Neuron (in vitro differentiated cells): ENCODE measurements around the gene ACLY.
"Not testable (repeated sequence)": the region's sequence is repeated elsewhere in the genome, so short reads cannot be mapped to it uniquely, and the experiment has no call there.

ENCODE experiments used
- H2AFZ ChIP-seq: one replicate; pipeline ENCODE4 v1.6.1; 2013; ENCODE audit warnings: low read depth, mild to moderate bottlenecking, inconsistent platforms, low read length, moderate library complexity
- H3K27me3 ChIP-seq: one replicate; pipeline ENCODE4 v1.6.1; 2013; ENCODE audit warnings: low read length; ENCODE audit not compliant: insufficient read depth
- H3K36me3 ChIP-seq: one replicate; pipeline ENCODE4 v1.6.1; 2013; ENCODE audit warnings: low read length; ENCODE audit not compliant: insufficient read depth
- H3K4me1 ChIP-seq: one replicate; pipeline ENCODE4 v1.6.1; 2013; ENCODE audit warnings: low read length; ENCODE audit not compliant: insufficient read depth
- H3K4me3 ChIP-seq: 2 replicates; pipeline ENCODE4 v1.5.1; 2013; ENCODE audit warnings: mild to moderate bottlenecking, low read length, moderate library complexity
- H3K9me3 ChIP-seq: one replicate; pipeline ENCODE4 v1.6.1; 2013; ENCODE audit warnings: low read length

Gene ACLY

GRCh38 chr17:41870097-41870496, 48.7 kb downstream of the ACLY start:
- Histone ChIP-seq H3K36me3 (peaks cover 70% of the 10 kb centered on the region), H3K4me3 (no peak overlapping the region), H2AFZ (no peak overlapping the region), H3K27me3 (no peaks in the 10 kb centered on the region), H3K4me1 (peaks cover 2% of the 10 kb centered on the region), H3K9me3 (no peaks in the 10 kb centered on the region)

- peaks cover 64% of the 10 kb centered on the region for H3K36me3 ChIP-seq
- H3K9me3 ChIP-seq, result no peaks in the 10 kb centered on the region
- no peak overlapping the region for H2AFZ ChIP-seq
- no peak overlapping the region for H3K4me3 ChIP-seq
- H3K27me3 ChIP-seq, result no peaks in the 10 kb centered on the region
- H3K4me1 ChIP-seq, result peaks cover 2% of the 10 kb centered on the region
These were observed 49.3 kb downstream of the ACLY start for GRCh38 chr17:41869426-41869825.

GRCh38 chr17:41868568-41868967, 50.2 kb downstream of the ACLY start:
- H3K27me3 ChIP-seq, result no peaks in the 10 kb centered on the region
- peaks cover 56% of the 10 kb centered on the region for H3K36me3 ChIP-seq
- H3K9me3 ChIP-seq, result no peaks in the 10 kb centered on the region
- no peak overlapping the region for H2AFZ ChIP-seq
- H3K4me1 ChIP-seq, result peaks cover 9% of the 10 kb centered on the region
- H3K4me3 ChIP-seq, result no peak overlapping the region

GRCh38 chr17:41865596-41865893, 53.2 kb downstream of the ACLY start:
- Histone ChIP-seq H3K27me3 (no peaks in the 10 kb centered on the region), H3K4me1 (peaks cover 23% of the 10 kb centered on the region), H3K4me3 (peak overlapping the region; percentile 82), H3K9me3 (no peaks in the 10 kb centered on the region), H2AFZ (peak overlapping the region; percentile 73), H3K36me3 (peaks cover 32% of the 10 kb centered on the region)

- no peaks in the 10 kb centered on the region for H3K9me3 ChIP-seq
- no peaks in the 10 kb centered on the region for H3K27me3 ChIP-seq
- H3K4me1 ChIP-seq, result peaks cover 26% of the 10 kb centered on the region
- H3K36me3 ChIP-seq, result peaks cover 27% of the 10 kb centered on the region
- H3K4me3 ChIP-seq, result peak within 1 kb of the TSS; percentile 82
- H2AFZ ChIP-seq, result peak within 1 kb of the TSS; percentile 73
These were observed 53.7 kb downstream of the ACLY start, which contains the start of gene KLHL11 for GRCh38 chr17:41864836-41865595. Gene KLHL11 (minus strand): TSS chr17:41865423. CDS start chr17:41865370, 53 bp downstream.

GRCh38 chr17:41864498-41864835, 54.3 kb downstream of the ACLY start:
- peaks cover 26% of the 10 kb centered on the region for H3K4me1 ChIP-seq
- H2AFZ ChIP-seq, result peak overlapping the region; percentile 73
- H3K36me3 ChIP-seq, result peaks cover 21% of the 10 kb centered on the region
- H3K4me3 ChIP-seq, result peak overlapping the region; percentile 82
- H3K27me3 ChIP-seq, result no peaks in the 10 kb centered on the region
- H3K9me3 ChIP-seq, result no peaks in the 10 kb centered on the region

GRCh38 chr17:41863074-41863848, 55.5 kb downstream of the ACLY start:
- Histone ChIP-seq H3K36me3 (peaks cover 11% of the 10 kb centered on the region), H3K4me3 (peak overlapping the region; percentile 82), H3K27me3 (no peaks in the 10 kb centered on the region), H2AFZ (no peak overlapping the region), H3K9me3 (no peaks in the 10 kb centered on the region), H3K4me1 (peaks cover 26% of the 10 kb centered on the region)

- Histone ChIP-seq H3K4me3 (no peak overlapping the region), H3K4me1 (peaks cover 23% of the 10 kb centered on the region), H3K36me3 (no peaks in the 10 kb centered on the region), H3K27me3 (no peaks in the 10 kb centered on the region), H3K9me3 (no peaks in the 10 kb centered on the region), H2AFZ (no peak overlapping the region)
These were observed 58.4 kb downstream of the ACLY start for GRCh38 chr17:41860254-41860931.

GRCh38 chr17:41851382-41851781, 67.4 kb downstream of the ACLY start:
- H3K4me1 ChIP-seq, H3K9me3 ChIP-seq, H2AFZ ChIP-seq, H3K4me3 ChIP-seq, H3K27me3 ChIP-seq: not testable (repeated sequence)
- peaks cover 38% of the 10 kb centered on the region for H3K36me3 ChIP-seq

- H3K4me3 ChIP-seq, result no peak overlapping the region
- H3K27me3 ChIP-seq, result no peaks in the 10 kb centered on the region
- peaks cover 33% of the 10 kb centered on the region for H3K36me3 ChIP-seq
- H2AFZ ChIP-seq, result no peak overlapping the region
- H3K4me1 ChIP-seq, result no peaks in the 10 kb centered on the region
- no peaks in the 10 kb centered on the region for H3K9me3 ChIP-seq
These were observed 69.3 kb downstream of the ACLY start for GRCh38 chr17:41849251-41849990.

GRCh38 chr17:41848788-41849187, 70.0 kb downstream of the ACLY start:
- no peaks in the 10 kb centered on the region for H3K4me1 ChIP-seq
- no peak overlapping the region for H3K4me3 ChIP-seq
- H3K9me3 ChIP-seq, result no peaks in the 10 kb centered on the region
- no peaks in the 10 kb centered on the region for H3K27me3 ChIP-seq
- peaks cover 27% of the 10 kb centered on the region for H3K36me3 ChIP-seq
- H2AFZ ChIP-seq, result no peak overlapping the region

GRCh38 chr17:41844971-41845370, 73.8 kb downstream of the ACLY start:
- Histone ChIP-seq H3K27me3 (no peaks in the 10 kb centered on the region), H3K9me3 (no peaks in the 10 kb centered on the region), H3K36me3 (peaks cover 2% of the 10 kb centered on the region), H3K4me1 (no peaks in the 10 kb centered on the region), H2AFZ (no peak overlapping the region), H3K4me3 (no peak overlapping the region)

- H3K36me3 ChIP-seq, H3K4me3 ChIP-seq, H3K4me1 ChIP-seq, H3K9me3 ChIP-seq, H3K27me3 ChIP-seq, H2AFZ ChIP-seq: not testable (repeated sequence)
These were observed 78.0 kb downstream of the ACLY start for GRCh38 chr17:41840781-41841180.
